Calu3 (cell line): ENCODE data around the gene PDE4B. TPM values are rescaled to one million over a fixed set of nuclear protein-coding genes. Genes with fewer than 3 reads are reported as not detected.
A peak's percentile ranks its signal among the peaks of the same experiment; 100 is the strongest.

Experiments
- BruUV-seq: library from RNA; stranded (reverse); fragments of 400-500 nt; replicated peaks from 2 replicates; lab custom pipeline; 2021; lab: Mats Ljungman, UMichigan
- CTCF ChIA-PET: fragments of 300-600 bp; sonication (Branson Sonifier 250); formaldehyde crosslinking; loops from one replicate; lab custom pipeline; 2022; ENCODE audit warnings: antibody characterized with exemption; lab: Charles Lee
- DNase-seq: peaks from one replicate; pipeline ENCODE4 v3.0.0; 2022
- H3K27ac Mint-ChIP-seq: one replicate; pipeline ENCODE4 v1.8.0; 2022; ENCODE audit warnings: mixed read lengths; ENCODE audit not compliant: unreplicated experiment
- H3K27me3 Mint-ChIP-seq: one replicate; pipeline ENCODE4 v1.8.0; 2022; ENCODE audit warnings: mixed read lengths; ENCODE audit not compliant: unreplicated experiment
- H3K36me3 Mint-ChIP-seq: one replicate; pipeline ENCODE4 v1.8.0; 2022; ENCODE audit warnings: mild to moderate bottlenecking, moderate library complexity, mixed read lengths; ENCODE audit not compliant: insufficient read depth, unreplicated experiment
- H3K4me1 Mint-ChIP-seq: one replicate; pipeline ENCODE4 v1.8.0; 2022; ENCODE audit warnings: mild to moderate bottlenecking, low read depth, mixed read lengths; ENCODE audit not compliant: unreplicated experiment
- H3K4me3 Mint-ChIP-seq: one replicate; pipeline ENCODE4 v1.8.0; 2022; ENCODE audit warnings: mild to moderate bottlenecking, low read depth, moderate library complexity, mixed read lengths; ENCODE audit not compliant: unreplicated experiment
- H3K9me3 Mint-ChIP-seq: one replicate; pipeline ENCODE4 v1.8.0; 2022; ENCODE audit warnings: low read depth, mixed read lengths; ENCODE audit not compliant: unreplicated experiment
- CTCF ChIP-seq: fragments of 200-600 bp; IDR thresholded peaks from one replicate; pipeline ENCODE4 v1.8.0; 2022; ENCODE audit warnings: antibody characterized with exemption; ENCODE audit not compliant: unreplicated experiment
- intact Hi-C: fragments of 100-400 bp; cut with micrococcal nuclease; formaldehyde crosslinking; loops from one replicate; pipeline ENCODE4 v1.10.0; 2022; ENCODE audit not compliant: unreplicated experiment
- total RNA-seq: library from RNA; stranded (reverse); gene quantifications from 2 replicates; pipeline ENCODE4 v1.2.3, GENCODE V29; 2022

PDE4B gene
- total RNA-seq, 1 experiment from 2014 or later, result 2.9 TPM

GRCh38 chr1:66313429-66313828 lies 520.7 kb downstream of the PDE4B start:
- BruUV-seq, result no TSS peak
- CTCF ChIA-PET, result no interaction called here
- peaks cover 31% of the 10 kb centered on the region for H3K4me1 Mint-ChIP-seq
- no peak overlapping the region for H3K27ac Mint-ChIP-seq
- no peak for TF ChIP-seq CTCF
- H3K4me3 Mint-ChIP-seq, result no peak overlapping the region
- no peaks in the 10 kb centered on the region for H3K36me3 Mint-ChIP-seq
- H3K27me3 Mint-ChIP-seq, result no peaks in the 10 kb centered on the region
- no peaks in the 10 kb centered on the region for H3K9me3 Mint-ChIP-seq
- DNase-seq, result no peak
- intact Hi-C loops, result no loop called here

- peak overlapping the region; percentile 22 for H3K27ac Mint-ChIP-seq
- no peaks in the 10 kb centered on the region for H3K9me3 Mint-ChIP-seq
- DNase-seq, result peak; percentile 63
- H3K4me1 Mint-ChIP-seq, result peaks cover 28% of the 10 kb centered on the region
- no peaks in the 10 kb centered on the region for H3K27me3 Mint-ChIP-seq
- CTCF ChIA-PET, result no interaction called here
- no TSS peak for BruUV-seq
- no peak for TF ChIP-seq CTCF
- no peaks in the 10 kb centered on the region for H3K36me3 Mint-ChIP-seq
- intact Hi-C loops, result no loop called here
- H3K4me3 Mint-ChIP-seq, result no peak overlapping the region
Measured at GRCh38 chr1:66315671-66316070, 523.0 kb downstream of the PDE4B start.

GRCh38 chr1:66316464-66317247 lies 524.0 kb downstream of the PDE4B start:
- BruUV-seq, result no TSS peak
- peaks cover 18% of the 10 kb centered on the region for H3K4me1 Mint-ChIP-seq
- no peak overlapping the region for H3K4me3 Mint-ChIP-seq
- CTCF ChIA-PET, result no interaction called here
- peaks cover 2% of the 10 kb centered on the region for H3K9me3 Mint-ChIP-seq
- H3K36me3 Mint-ChIP-seq, result no peaks in the 10 kb centered on the region
- peak overlapping the region; percentile 22 for H3K27ac Mint-ChIP-seq
- intact Hi-C loops, result no loop called here
- no peak for DNase-seq
- no peak for TF ChIP-seq CTCF
- H3K27me3 Mint-ChIP-seq, result no peaks in the 10 kb centered on the region

GRCh38 chr1:66317248-66317515 lies 524.5 kb downstream of the PDE4B start:
- Mint-ChIP-seq H3K27me3 (no peaks in the 10 kb centered on the region), H3K36me3 (no peaks in the 10 kb centered on the region), H3K4me3 (no peak overlapping the region), H3K4me1 (peaks cover 16% of the 10 kb centered on the region), H3K27ac (no peak overlapping the region), H3K9me3 (peaks cover 2% of the 10 kb centered on the region)
- intact Hi-C loops, result no loop called here
- CTCF ChIA-PET, result no interaction called here
- TF ChIP-seq CTCF, result no peak
- DNase-seq, result no peak
- BruUV-seq, result no TSS peak
